HG03135 (cell line): ENCODE measurements around the gene AKR1B15.
A peak's percentile ranks its signal among the peaks of the same experiment; 100 is the strongest.
"Not testable (repeated sequence)": the region's sequence is repeated elsewhere in the genome, so short reads cannot be mapped to it uniquely, and the experiment has no call there.

Experiments
- ATAC-seq: cut with Tn5 transposase; IDR thresholded peaks from one replicate; pipeline ENCODE4 v1.9.1; 2021; ENCODE audit warnings: mild to moderate bottlenecking, moderate library complexity; ENCODE audit not compliant: unreplicated experiment

The AKR1B15 gene

DNA sequence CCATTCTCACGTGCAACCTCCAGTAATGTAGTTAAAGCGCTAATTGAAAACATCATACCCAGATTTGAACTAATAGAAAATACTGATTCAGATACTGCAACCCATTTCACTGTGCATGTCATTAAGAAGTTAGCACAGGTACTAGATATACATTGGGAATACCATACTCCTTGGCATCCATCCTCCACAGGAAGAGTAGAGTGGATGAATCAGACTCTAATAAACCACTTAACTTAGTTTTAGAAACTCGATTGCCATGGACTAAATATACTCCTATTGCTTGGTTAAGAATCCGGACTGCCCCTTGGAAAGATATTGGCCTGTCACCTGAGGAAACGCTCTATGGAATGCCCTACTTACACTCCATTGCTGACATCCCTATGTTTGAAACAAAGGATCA, 9.5 kb downstream of the AKR1B15 start:
- no peak for ATAC-seq

DNA sequence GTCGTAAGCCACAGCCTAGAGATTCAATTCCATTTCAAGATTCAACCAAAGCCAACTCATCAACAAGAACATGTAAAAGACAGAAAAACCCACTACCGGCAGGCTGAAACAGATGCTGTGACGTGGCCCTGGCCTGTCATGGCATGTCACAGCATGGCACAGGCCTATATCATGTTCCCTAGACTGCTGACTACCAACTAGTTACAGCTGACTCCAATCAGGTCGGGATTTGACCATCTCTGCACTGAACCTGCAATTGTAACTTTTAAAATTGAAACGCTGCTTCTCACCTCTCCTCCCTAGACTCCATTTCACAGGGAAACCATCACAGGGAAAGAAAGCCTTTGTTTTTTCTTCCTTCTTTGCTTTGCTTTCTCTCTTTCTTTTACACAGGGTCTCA, 12.7 kb downstream of the AKR1B15 start:
- ATAC-seq = not testable (repeated sequence)

DNA sequence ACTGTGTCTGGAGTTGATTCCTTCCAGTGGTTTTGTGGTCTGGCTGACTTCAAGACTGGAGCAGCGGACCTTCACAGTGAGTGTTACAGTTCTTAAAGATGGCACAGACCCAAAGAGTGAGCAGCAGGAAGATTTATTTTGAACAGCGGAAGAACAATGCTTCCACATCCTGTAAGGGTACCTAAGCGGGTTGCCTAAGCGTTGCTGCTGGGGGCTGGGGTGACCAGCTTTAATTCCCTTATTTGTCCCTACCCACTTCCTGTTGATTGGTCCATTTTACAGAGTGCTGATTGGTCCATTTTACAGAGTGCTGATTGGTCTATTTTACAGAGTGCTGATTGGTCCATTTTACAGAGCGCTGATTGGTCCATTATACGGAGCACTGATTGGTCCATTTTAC, 13.2 kb downstream of the AKR1B15 start:
- ATAC-seq = no peak

DNA sequence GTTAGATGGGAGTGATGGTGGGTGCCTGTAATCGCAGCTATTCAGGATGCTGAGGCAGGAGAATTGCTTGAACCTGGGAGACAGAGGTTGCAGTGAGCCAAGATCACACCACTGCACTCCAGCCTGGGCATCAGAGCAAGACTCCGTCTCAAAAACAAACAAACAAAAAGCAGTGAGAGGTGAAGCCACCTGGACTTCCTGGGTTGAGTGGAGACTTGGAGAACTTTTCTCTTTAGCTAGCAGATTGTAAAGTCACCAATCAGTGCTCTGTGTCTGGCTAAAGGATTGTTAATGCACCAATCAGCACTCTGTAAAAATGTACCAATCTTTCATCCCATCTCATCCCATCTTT, 14.5 kb downstream of the AKR1B15 start:
- not testable (repeated sequence) for ATAC-seq

DNA sequence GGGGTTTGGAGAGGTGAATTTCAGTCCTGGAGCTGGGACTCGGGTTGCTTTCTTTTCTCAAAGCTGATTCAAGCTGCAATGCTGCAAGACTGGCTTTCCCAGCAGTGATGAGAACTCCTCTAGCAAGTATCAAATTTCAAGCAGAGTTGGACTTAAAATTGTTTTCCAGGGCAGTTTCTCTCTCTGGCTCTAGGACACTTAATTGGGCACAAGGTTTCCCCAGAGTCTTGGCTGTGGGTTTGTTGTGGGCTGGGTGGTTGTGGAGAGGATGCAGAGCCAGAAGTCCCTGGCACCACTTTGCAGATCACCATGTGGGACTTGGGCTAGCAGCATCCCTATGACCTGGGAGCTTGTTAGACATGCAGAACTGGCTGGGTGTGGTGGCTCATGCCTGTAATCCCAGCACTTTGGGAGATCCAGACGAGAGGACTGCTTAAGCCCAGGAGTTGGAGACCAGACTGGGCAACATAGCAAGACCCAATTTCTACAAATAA, 16.8 kb downstream of the AKR1B15 start:
- ATAC-seq = no peak

DNA sequence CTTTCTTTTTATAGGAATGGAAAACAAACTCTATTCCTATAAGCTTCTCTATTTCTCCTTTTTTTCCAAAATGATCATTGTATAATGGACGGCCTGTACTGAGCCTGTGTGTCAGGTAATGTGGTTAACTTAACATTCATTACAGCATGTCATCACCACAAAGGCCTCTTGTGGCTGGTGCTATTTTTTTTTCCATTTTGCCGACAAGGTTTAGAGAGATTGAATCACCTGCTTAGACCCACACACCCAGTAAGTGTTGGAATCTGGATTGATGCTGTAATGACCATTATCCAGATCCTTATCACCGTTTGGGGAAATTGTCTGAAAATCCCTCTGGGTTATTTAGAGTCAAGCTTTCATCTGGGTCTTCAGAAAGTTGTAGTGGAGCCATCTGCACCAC, 18.5 kb downstream of the AKR1B15 start:
- ATAC-seq = no peak

DNA sequence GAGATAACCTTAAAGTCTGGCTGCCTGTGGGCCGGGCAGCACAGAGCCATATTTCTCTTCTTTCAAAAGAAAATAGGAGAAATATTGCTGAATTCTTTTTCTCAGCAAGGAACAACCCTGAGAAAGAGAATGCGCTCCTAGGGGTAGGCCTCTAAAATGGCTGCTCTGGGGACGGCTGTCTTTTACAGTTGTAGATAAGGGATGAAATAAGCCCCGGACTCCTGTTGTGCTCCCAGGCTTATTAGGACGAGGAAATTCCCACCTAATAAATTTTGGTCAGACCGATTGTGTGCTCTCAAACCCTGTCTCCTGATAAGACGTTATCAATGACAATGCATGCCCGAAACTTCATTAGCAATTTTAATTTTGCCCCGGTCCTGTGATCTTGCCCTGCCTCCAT, 21.1 kb downstream of the AKR1B15 start:
- ATAC-seq = not testable (repeated sequence)

DNA sequence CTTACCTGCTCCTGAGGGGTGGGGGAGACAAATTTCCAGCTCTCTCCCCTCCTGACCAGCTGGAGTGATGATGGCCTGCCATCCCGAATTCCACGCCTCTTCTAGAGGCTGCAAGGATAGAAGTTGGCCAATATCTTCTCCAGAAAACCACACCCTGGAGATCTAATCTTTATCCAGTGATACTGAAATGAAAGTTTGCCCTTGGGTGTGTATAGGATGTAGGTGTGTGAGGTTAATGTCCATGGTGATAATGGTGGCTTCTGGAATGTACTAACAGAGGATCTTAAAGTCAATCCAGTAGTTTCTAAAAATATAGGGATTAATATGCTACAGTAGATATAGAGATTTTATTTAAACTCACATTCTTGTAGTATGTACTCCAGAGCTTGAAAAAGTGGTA, 22.2 kb downstream of the AKR1B15 start:
- no peak for ATAC-seq

DNA sequence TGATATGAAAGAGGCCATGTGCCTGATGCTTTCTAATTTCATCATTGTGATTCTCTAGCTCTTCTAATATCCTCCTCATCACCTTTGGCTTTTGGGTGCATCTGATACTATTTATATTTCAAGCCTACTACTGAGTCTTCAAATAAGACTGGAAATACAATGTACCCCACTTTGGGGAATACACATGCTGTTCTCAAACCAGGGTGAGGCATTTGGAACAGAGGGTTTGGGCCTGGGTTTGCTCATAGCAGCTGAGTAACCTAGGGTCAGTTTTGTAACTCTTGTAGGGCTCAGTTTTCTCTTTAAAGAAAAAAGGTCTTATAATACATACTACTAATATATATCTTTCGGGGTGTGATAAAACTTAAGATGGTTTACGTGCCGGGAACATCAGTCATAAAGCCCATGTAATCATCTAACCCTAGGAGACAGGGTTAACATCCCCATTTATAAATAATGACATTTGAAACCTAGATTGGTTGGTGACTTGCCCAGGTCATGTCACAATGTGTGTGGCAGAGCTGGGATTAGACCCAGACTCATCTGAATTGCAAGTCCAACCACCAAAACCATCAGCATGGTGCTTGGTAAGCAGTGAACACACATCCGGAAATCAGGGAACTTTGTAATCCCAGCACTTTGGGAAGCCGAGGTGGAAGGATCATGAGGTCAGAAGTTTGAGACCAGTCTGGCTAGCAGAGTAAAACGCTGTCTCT, 23.0 kb downstream of the AKR1B15 start:
- ATAC-seq = no peak

DNA sequence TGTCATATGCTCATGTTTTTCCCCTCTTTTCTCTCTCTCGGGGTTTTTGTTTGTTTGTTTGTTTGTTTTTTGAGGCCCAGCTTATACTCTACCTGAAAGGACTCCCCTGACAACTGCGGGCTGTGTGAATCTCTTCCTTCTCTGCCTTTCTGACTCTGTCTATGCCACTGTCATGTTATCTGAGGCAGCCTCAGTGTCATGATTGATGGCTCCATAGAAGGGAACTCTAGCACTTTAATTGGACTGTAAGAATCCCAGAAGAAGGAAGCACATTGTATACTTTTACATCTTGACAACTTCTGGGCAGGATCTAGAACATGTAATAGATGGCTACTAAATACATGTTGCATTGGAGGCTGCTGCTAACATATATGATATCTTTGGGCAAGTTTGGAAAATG, 25.4 kb downstream of the AKR1B15 start:
- no peak for ATAC-seq

DNA sequence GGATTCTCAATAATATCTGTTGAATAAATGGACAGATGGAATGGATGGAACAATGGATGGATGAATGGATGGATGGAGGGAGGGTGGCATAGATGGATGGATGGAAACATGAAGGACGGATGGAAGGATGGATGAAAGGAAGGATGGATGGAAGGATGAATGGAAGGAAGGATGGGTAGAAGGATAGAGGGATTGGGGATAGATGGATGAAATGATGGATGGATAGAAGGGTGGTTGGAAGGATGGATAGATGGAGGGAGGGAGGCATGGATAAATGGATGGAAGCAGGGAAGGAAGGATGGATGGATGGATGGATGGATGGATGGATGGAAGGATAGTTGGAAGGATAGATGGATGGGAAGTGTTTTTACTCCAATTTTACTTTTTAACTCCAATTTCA, 35.4 kb downstream of the AKR1B15 start:
- no peak for ATAC-seq

DNA sequence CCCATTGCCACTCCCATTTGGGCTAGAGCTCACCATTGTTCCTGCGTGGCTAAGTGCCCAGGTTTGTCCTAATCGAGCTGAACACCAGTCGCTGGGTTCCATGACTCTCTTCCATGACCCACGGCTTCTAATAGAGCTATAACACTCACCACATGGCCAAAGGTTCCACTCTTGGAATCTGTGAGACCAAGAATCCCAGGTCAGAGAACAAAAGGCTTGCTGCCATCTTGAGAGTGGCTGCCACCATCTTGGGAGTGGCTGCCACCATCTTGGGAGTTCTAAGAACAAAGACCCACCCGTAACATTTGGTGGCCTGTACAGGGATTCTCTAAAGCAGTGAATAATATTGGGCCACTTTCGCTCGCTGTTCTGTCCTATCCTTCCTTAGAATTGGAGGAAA, 37.0 kb downstream of the AKR1B15 start:
- no peak for ATAC-seq

DNA sequence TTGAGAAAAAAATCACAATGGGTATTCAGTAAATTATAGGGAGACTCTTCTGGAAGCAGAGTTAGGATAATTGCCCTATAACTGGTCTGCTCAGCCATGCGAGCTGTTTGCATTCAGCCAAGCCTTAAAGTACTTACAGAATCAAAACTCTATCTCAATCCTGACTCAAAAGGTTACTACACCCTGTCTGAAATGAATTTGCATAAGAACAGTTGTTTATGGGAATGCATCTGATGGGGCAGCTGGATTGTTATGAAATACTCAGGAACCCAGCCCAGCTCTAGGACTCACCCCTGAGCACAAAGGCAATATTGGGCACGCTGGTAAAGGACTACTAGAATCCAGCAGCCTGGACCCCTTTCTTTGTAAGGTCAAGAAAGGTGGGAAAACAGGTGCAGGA, 38.8 kb downstream of the AKR1B15 start:
- no peak for ATAC-seq

DNA sequence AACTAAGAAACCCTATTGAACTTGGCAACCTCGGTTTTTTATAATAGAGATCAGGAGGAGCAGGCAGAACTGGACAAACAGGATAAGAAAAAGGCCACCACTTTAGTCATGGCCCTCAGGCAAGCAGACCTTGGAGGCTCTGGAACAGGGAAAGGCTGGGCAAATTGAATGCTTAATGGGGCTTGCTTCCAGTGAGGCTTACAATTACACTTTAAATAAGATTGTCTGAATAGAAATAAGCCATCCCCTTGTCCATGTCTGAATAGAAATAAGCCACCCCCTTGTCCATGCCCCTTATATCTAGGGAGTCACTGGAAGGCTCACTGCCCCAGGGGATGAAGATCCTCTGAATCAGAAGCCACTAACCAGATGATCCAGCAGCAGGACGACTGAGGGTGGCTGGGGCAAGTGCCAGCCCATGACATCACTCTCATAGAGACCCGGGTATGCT, 40.6 kb downstream of the AKR1B15 start:
- no peak for ATAC-seq

DNA sequence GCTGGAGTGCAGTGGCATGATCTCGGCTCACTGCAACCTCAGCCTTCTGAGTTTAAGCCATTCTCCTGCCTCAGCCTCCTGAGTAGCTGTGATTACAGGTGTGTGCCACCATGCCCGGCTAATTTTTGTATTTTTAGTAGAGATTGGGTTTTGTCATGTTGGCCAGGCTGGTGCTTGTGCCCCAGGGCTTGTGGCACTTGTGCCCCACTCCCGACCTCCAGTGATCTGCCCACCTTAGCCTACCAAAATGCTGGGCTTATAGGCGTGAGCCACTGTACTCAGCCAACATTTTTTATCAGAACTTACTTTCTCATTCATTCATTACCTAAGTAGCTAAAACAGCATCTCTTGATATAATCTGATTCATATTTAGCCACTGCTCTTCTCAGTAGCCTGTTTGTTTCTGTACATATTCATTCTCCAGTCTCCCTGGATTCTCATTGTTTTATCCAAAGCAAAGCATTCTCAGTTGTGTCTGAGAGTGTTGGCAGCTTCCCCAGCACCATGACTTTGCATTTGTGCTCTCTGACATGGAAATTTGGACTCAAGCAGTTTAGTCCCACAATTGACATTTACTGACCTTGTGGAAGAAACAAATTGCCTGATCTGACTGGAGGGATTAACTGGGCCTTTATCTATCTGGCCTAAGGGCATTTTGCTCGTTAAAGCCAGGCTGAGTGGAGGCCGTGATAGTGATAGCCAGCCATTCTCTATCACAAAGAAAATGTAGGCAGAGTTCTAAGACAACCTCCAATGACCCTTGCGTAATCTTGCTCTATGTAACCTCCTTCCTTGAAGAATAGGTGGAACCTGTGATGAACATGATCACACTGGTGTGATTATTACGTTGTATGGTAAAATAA, 44.9 kb downstream of the AKR1B15 start:
- ATAC-seq = no peak

DNA sequence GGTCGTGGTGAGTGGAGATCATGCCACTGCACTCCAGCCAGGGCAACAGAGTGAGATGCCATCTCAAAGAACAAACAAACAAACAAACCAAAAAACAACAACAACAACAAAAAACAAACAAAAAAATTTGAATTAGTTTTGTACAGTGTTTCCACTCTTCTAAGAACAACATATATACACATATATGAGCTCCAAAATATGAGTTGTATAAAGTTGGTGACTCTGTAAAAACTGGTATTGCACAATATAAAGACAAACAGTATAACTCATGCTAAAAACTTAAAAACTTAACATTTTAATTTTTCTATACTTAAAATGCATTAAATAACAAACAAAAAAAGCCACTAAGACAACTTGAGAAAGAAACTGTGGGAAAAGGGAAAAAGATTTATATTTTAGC, 46.0 kb downstream of the AKR1B15 start:
- no peak for ATAC-seq

DNA sequence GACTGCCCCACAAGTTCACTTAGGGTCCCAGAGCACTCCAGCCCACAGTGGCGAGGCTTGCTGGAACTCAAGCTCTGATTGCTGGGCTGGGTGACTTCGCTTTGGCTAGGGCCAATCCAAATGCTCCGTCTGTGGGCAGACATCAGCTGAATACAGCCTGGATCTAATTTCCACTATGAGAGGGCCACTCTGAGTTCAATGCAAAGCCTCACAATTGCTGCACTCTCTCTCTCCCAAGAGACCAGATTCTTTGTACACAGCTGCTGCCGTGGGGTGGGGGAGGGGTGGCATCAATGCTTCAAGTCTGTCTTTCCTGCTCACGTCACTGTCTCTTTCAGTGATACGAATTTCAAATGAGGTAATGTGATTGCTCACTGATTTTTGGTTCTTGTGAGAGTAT, 50.5 kb downstream of the AKR1B15 start:
- ATAC-seq = no peak

DNA sequence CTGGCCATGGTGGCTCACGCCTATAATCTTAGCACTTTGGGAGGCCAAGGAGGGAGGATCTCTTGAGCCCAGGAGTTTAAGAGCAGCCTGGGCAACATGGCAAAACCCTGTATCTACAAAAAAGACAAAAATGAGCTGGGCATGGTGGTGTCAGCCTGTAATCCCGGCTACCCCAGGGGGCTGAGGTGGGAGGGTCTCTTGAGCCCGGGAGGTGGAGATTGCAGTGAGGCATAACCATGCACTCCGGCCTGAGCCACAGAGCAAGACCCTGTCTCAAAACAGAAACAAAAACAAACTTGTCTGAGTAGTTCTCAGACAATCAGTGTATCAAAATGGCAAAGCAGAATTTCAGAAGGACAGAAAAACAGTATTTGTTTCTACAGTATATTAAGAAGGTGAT, 52.5 kb downstream of the AKR1B15 start:
- ATAC-seq = no peak

DNA sequence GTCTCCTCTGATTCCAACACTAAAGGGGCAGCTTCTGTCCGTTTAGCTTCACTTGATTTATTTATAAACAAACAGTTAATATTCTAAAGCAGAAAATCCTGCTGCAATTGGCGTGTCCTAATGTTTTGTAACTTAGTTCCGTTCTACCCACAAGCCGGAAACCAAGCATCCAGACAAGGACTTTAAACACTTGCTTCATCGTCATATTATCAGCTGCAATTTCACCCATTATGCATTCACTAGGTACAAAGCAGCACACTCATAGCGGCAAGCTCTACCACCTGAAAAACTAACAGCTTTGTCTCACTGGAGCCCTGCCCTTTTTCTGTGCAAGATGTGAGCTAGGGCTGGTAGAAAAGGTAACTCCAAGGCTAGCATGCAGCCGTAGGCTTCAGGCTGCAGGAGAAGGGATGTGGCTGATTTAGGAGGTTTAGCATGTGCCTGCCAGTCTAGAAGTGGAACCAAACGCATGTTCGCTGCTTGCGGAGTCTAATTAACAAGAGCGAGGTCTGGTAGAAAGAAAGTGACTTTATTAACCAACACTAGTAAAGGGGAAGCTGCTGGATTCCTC, 54.1 kb downstream of the AKR1B15 start:
- no peak for ATAC-seq

DNA sequence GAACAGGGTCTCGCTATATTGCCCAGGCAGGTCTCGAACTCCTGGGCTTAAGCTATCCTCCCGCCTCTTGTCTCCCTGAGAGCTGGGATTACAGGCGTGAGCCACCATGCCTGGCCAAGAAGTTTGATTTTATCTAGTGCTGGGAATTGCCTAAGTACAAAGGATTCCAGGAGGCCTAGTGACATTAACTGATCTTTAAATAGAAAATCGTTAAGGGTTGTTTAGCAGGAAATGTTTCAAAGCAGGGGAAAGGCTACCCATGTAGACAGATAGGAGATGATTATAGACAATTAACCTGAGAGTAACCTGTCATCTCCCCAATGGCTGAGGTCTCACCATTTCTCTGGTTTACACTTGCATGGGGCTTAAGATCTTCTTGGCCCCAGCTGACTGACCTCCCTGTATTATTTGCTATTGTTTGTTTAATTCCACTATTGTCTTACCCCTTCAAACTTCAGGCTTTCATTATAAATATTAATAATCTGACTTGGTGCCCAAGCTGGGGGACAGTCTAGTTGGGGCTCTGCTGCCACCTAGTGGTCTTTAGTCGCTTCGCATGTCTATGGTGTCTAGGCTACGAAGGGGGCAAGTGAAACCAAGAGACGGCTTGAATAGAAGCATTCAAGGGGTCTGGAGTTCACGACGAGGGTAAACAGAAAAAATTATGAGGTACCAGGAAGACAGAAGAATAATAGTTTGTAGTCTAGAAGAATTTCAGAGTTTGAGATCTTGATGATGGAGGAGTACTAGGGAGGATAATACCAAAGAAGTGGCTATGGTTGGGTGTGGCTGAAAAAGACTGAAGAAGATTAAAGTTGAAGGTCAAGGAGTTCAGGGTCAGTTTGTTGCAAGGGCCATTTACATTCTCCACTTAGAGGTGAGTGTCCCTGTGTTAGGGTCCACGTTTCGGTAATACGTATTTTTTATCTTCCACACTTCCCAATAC, 57.3 kb downstream of the AKR1B15 start:
- ATAC-seq = peak; percentile 86
